ENCODE results near the gene EPHB2. TPM values are rescaled to one million over a fixed set of nuclear protein-coding genes. Genes with fewer than 3 reads are reported as not detected.

EPHB2 gene
- total and polyA plus RNA-seq, 2 of the 4 experiments (the other 2 are of a cell fraction): 52.3 to 58.8 TPM

- peak; percentile 26 for DNase-seq
- no peak overlapping the region for H2AK9ac ChIP-seq (replicated peaks; ENCODE audit: low read depth, low read length, poor library complexity)
- peak; percentile 42 for ATAC-seq (ENCODE audit: low read depth)
- H3K9ac ChIP-seq (ENCODE audit: low read depth, low read length): no peak overlapping the region
- H2BK15ac ChIP-seq (ENCODE audit: low read depth, low read length): no peak overlapping the region
- no peak overlapping the region for H3K18ac ChIP-seq (ENCODE audit: low read depth, low read length)
- no peak overlapping the region for H3K4ac ChIP-seq (ENCODE audit: low read depth, low read length)
- dilution Hi-C loops (cut with HindIII; ENCODE audit: low sequenced_read_pairs, unreplicated experiment): no loop called here
- no peaks in the 10 kb centered on the region for H3K27me3 ChIP-seq (ENCODE audit: control insufficient read depth, insufficient read depth, low read length)
- H2BK120ac ChIP-seq (ENCODE audit: low read depth, low read length): no peak overlapping the region; the same call in 1 of the 2 replicates
- no peak overlapping the region for H4K8ac ChIP-seq (ENCODE audit: low read depth in 2 of 2, low read length in 2 of 2)
- no peak overlapping the region for H4K91ac ChIP-seq (ENCODE audit: insufficient read depth, low read depth, low read length)
- H3K9me1 ChIP-seq (ENCODE audit: insufficient read depth, low read length): no peaks in the 10 kb centered on the region
- H3K56ac ChIP-seq (ENCODE audit: extremely low read depth, insufficient read depth, low read length): no peak overlapping the region
- peak; percentile 58 for TF ChIP-seq CEBPB (IDR thresholded peaks at IDR 0.05; ENCODE audit: low read depth, low read length)
- no peak for TF ChIP-seq CHD1 (IDR thresholded peaks at IDR 0.05; ENCODE audit: low read depth, low read length)
- H3K79me1 ChIP-seq (ENCODE audit: low read depth in 1 of 2, low read length in 2 of 2): no peaks in the 10 kb centered on the region
- H3K9me3 ChIP-seq (ENCODE audit: control insufficient read depth, insufficient read depth, low read length): peaks cover 6% of the 10 kb centered on the region; the same call in 1 of the 2 replicates
- no peak overlapping the region for H4K5ac ChIP-seq (ENCODE audit: low read depth, low read length)
- in situ Hi-C loops (cut with MboI; ENCODE audit: low sequenced_read_pairs): loop anchor here (5.0 kb wide), 1 partner anchor 247 kb away; no protein-coding TSS in a partner anchor
- BruUV-seq (replicated peaks): no TSS peak
- H3K4me3 ChIP-seq (ENCODE audit: insufficient read depth, low read depth, low read length): no peak overlapping the region
- intact Hi-C loops (cut with micrococcal nuclease): no loop called here
- H2BK5ac ChIP-seq (ENCODE audit: low read depth, low read length, poor library complexity, severe bottlenecking): no peak overlapping the region
- no peak overlapping the region for H3K23ac ChIP-seq (ENCODE audit: low read depth, low read length)
- H2AK5ac ChIP-seq (ENCODE audit: low read depth, low read length): no peak overlapping the region
- ChIA-PET CTCF (interaction anchor here (0.6 kb wide), 1 partner anchor 9 kb away, joined by 3 read pairs; no protein-coding TSS in a partner anchor), POLR2A (ENCODE audit: unreplicated experiment) (no interaction called here)
- peaks cover 9% of the 10 kb centered on the region for H3K4me1 ChIP-seq (ENCODE audit: control insufficient read depth, insufficient read depth, low read length)
- H4K20me1 ChIP-seq (ENCODE audit: insufficient read depth, low read length): no peaks in the 10 kb centered on the region
- H3K36me3 ChIP-seq (ENCODE audit: control insufficient read depth, insufficient read depth, low read length): peaks cover 6% of the 10 kb centered on the region; the same call in 1 of the 2 replicates
- H3K27ac ChIP-seq (ENCODE audit: insufficient read depth, low read length): no peak overlapping the region
- H2AFZ ChIP-seq (replicated peaks; ENCODE audit: low read length, poor library complexity): no peak overlapping the region
- no peak overlapping the region for H3K14ac ChIP-seq (replicated peaks; ENCODE audit: low read depth, low read length)
- H3K4me2 ChIP-seq (ENCODE audit: low read depth, low read length): no peak overlapping the region
- H2BK20ac ChIP-seq (ENCODE audit: low read depth, low read length): no peak overlapping the region
- no CpG with 5 or more reads among the region's 8 CpGs for WGBS, 2 experiments (ENCODE audit: extremely low coverage in 2 of 2, insufficient read length in 1 of 2)
Observed at GRCh38 chr1:22919341-22920025, 208.8 kb downstream of the EPHB2 start.

All from IMR-90 (cell line).